ENCODE data around the gene IL27RA.

DNA sequence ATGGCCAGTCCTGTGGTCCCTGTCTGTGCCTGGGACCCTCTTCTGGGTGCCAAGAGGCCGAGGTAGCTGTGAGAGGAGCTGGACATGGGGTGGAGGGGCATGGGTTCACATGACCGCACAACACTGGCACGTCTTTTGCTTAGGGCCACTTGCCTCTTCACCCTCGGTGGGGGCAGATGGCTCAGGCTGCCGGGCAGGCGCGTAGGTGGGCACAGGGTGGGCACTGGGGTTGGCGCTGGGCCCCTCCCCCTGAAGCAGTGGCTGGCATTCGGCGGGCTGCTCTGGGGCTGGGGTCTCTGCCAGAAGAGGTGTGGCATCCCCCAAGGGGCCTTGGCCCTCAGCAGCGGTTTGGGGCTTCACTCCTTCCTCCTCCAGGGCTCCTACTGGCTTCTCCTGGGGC, 21.9 kb downstream of the IL27RA start:
- TF ChIP-seq, protein P1, sequence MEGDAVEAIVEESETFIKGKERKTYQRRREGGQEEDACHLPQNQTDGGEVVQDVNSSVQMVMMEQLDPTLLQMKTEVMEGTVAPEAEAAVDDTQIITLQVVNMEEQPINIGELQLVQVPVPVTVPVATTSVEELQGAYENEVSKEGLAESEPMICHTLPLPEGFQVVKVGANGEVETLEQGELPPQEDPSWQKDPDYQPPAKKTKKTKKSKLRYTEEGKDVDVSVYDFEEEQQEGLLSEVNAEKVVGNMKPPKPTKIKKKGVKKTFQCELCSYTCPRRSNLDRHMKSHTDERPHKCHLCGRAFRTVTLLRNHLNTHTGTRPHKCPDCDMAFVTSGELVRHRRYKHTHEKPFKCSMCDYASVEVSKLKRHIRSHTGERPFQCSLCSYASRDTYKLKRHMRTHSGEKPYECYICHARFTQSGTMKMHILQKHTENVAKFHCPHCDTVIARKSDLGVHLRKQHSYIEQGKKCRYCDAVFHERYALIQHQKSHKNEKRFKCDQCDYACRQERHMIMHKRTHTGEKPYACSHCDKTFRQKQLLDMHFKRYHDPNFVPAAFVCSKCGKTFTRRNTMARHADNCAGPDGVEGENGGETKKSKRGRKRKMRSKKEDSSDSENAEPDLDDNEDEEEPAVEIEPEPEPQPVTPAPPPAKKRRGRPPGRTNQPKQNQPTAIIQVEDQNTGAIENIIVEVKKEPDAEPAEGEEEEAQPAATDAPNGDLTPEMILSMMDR (IDR thresholded peaks at IDR 0.05): no peak
- no peak for TF ChIP-seq POLR2A (IDR thresholded peaks at IDR 0.05)

Data from uterus (tissue), 2 donors.